ENCODE data around the gene SUGCT. TPM values are rescaled to one million over a fixed set of nuclear protein-coding genes. Genes with fewer than 3 reads are reported as not detected.
A peak's percentile ranks its signal among the peaks of the same experiment; 100 is the strongest.

SUGCT gene
- total RNA-seq, 1 donor from 2014 or later = 9.8 TPM

DNA sequence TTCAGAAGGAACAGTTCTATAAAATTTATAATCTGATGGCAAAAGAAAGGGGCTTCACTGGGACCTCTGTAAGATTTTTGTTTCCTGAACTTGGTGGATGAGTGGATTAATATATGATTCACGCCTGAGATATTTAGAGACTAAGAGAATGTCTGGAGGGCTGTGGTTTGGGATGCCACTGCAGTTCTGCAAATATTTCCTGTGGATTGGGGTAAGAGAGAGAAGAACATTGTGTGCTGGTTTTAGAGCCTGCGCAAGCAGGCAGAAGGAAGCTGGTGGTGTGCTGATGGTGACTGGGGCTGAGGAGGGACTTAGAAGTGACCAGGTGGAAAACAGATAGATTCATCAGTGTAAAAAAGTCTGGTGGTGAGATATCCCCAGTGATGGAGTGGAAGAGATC is 87.0 kb downstream of the SUGCT start:
- Histone ChIP-seq H3K4me1 (peaks cover 0 to 5% of the 10 kb centered on the region in 2 donors), H3K27me3 (no peaks in the 10 kb centered on the region), H3K27ac (peak overlapping the region; percentile 55 to 57), H3K36me3 (no peaks in the 10 kb centered on the region), H3K4me3 (no peak overlapping the region), H3K9me3 (no peaks in the 10 kb centered on the region)
- TF ChIP-seq, protein P1, sequence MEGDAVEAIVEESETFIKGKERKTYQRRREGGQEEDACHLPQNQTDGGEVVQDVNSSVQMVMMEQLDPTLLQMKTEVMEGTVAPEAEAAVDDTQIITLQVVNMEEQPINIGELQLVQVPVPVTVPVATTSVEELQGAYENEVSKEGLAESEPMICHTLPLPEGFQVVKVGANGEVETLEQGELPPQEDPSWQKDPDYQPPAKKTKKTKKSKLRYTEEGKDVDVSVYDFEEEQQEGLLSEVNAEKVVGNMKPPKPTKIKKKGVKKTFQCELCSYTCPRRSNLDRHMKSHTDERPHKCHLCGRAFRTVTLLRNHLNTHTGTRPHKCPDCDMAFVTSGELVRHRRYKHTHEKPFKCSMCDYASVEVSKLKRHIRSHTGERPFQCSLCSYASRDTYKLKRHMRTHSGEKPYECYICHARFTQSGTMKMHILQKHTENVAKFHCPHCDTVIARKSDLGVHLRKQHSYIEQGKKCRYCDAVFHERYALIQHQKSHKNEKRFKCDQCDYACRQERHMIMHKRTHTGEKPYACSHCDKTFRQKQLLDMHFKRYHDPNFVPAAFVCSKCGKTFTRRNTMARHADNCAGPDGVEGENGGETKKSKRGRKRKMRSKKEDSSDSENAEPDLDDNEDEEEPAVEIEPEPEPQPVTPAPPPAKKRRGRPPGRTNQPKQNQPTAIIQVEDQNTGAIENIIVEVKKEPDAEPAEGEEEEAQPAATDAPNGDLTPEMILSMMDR (IDR thresholded peaks at IDR 0.05) = no peak
- peak in 1 of 2 donors; percentile 67 for DNase-seq (ENCODE audit: low spot score in 2 of 2)
- intact Hi-C loops (cut with DNase I) = no loop called here

DNA sequence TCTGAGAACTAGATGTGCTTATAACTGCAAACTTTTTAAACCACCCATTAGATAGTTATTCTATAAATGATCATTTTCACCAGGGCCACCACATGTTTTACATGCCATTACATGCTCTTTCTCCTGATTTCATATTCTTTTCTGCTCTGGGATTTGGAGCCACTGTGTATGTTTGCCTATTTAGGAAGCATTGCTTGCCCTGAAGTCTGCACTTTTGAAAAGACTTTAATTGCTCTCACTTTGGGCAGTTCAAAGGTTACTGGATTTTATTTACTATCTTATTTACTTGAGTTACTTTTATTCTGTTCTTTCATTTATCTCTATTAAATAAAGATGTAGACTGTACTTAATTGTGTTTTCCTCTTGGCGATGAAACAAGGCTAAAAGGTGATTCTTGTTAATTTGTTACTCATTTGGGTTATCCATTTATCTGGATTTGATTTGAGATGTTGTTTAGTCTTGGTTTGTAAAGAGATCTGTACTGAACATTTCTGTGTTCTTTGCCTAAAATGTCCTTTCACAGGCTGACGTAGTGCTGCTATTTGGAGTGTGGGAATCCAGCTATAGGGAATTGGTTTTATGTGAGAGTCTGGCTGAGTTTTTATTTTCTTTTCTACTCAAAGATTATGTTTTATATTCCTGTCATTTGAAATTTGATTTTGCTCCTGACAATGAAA is 88.8 kb downstream of the SUGCT start:
- Histone ChIP-seq H3K9me3 (no peaks in the 10 kb centered on the region), H3K36me3 (no peaks in the 10 kb centered on the region), H3K4me3 (no peak overlapping the region), H3K4me1 (peaks cover 0 to 5% of the 10 kb centered on the region in 2 donors), H3K27ac (no peak overlapping the region), H3K27me3 (no peaks in the 10 kb centered on the region)
- intact Hi-C loops (cut with DNase I) = no loop called here
- no peak for DNase-seq (ENCODE audit: low spot score in 2 of 2)
- TF ChIP-seq, protein P1 (IDR thresholded peaks at IDR 0.05) = no peak

DNA sequence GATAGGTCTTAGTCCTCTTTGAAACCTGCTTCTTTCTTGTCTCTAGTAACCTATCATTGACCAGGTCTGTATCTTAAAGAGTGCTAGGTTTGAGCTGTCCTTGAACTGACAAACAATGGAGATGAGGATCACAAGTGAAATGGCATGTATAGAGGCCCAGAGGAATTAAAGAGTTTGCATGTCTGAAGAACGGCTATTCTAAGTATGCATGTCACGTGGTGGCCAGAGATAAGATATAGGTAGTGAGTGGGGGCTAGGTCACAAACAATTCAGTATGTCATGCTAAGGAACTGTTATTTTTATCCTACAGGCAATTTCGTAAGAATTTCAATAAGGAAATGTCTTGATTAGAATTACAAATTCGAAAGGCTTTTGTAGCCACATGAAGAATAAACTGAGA is 95.3 kb downstream of the SUGCT start:
- intact Hi-C loops (cut with DNase I) = loop anchor here (5.0 to 10.0 kb wide), 3 partner anchors 532 to 1505 kb away; no protein-coding TSS in a partner anchor
- no peak for DNase-seq (ENCODE audit: low spot score in 2 of 2)
- no peaks in the 10 kb centered on the region for H3K4me1 ChIP-seq
- H3K27ac ChIP-seq = no peak overlapping the region
- TF ChIP-seq, protein P1 (IDR thresholded peaks at IDR 0.05) = no peak
- H3K4me3 ChIP-seq = no peak overlapping the region
- H3K27me3 ChIP-seq = no peaks in the 10 kb centered on the region
- no peaks in the 10 kb centered on the region for H3K36me3 ChIP-seq
- H3K9me3 ChIP-seq = no peaks in the 10 kb centered on the region

DNA sequence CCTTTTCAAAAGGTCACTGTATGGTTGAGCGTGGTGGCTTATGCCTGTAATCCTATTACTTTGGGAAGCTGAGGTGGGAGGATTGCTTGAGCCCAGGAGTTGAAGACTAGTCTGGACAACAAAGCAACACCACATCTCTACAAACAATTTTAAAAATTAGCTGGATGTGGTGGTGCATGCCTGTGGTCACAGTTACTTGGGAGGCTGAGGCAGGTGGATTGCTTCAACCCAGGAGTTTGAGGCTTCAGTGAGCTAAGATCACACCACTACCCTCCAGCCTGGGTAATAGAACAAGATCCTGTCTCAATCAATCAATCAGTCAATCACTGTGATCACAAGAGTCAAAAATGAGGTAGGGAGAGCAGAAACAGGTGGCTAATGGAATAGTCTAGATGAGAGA is 97.0 kb downstream of the SUGCT start:
- Histone ChIP-seq H3K4me3 (no peak overlapping the region), H3K9me3 (no peaks in the 10 kb centered on the region), H3K27ac (no peak overlapping the region), H3K36me3 (no peaks in the 10 kb centered on the region), H3K27me3 (no peaks in the 10 kb centered on the region), H3K4me1 (no peaks in the 10 kb centered on the region)
- no peak for DNase-seq (ENCODE audit: low spot score in 2 of 2)
- TF ChIP-seq, protein P1 (IDR thresholded peaks at IDR 0.05) = no peak
- intact Hi-C loops (cut with DNase I) = loop anchor here (5.0 to 10.0 kb wide), 3 partner anchors 531 to 1503 kb away; no protein-coding TSS in a partner anchor

DNA sequence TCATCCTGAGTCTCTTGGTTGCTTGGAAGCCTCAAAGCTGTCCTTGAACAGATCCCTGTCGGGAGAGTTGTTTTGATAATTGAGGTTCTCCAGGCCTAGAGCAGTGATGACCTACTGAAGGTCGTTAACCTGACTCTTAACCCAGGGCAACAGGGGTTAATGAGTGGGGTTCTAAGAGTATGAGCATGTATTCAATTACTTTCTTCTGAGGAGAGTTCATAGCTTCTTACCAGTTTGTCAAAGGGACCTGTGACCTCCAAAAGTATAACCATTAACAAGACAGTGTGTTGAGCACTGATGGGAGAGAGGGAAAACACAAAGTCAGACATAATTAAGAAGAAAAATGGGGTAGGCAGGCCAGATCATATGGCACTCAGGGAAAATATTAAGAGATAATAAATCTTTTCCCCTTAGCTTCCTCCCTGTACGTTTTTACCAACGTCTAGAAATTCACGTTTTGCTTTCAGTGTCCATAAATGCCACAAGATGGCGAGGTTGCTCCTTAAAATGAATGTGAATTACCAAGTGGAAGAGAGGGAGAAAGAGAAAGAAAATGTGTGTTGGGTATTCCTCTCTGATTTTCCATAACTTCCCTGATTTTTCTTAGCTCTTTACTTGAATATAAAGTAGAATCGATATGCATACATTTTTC is 97.6 kb downstream of the SUGCT start:
- intact Hi-C loops (cut with DNase I) = loop anchor here (5.0 to 10.0 kb wide), 3 partner anchors 530 to 1502 kb away; no protein-coding TSS in a partner anchor
- TF ChIP-seq, protein P1 (IDR thresholded peaks at IDR 0.05) = peak; percentile 51 to 67 (median 54)
- Histone ChIP-seq H3K9me3 (no peaks in the 10 kb centered on the region), H3K27me3 (no peaks in the 10 kb centered on the region), H3K4me1 (no peaks in the 10 kb centered on the region), H3K27ac (no peak overlapping the region), H3K4me3 (no peak overlapping the region), H3K36me3 (no peaks in the 10 kb centered on the region)
- peak in 1 of 2 donors; percentile 46 for DNase-seq (ENCODE audit: low spot score in 2 of 2)
